A549 (cell line): ENCODE measurements around the gene CDCP1.

ENCODE experiments used
- BHLHE40 ChIP-seq: IDR thresholded peaks from 2 replicates; pipeline ENCODE4 v1.6.1; 2012; ENCODE audit warnings: low read depth, low read length, inconsistent platforms
- CTCF ChIP-seq: fragments of >200 bp; sonication (Bioruptor Twin); formaldehyde crosslinking; IDR thresholded peaks from 3 replicates; pipeline ENCODE4 v1.5.1; 2016
- E2F6 ChIP-seq: IDR thresholded peaks from 2 replicates; pipeline ENCODE4 v1.6.1; 2012; ENCODE audit warnings: low read depth, borderline replicate concordance
- HDAC2 ChIP-seq: fragments of 200-600 bp; sonication (generic); IDR thresholded peaks from 2 replicates; pipeline ENCODE4 v1.6.1; 2016
- HEYL ChIP-seq: fragments of 250-450 bp; sonication (Bioruptor Pico); IDR thresholded peaks from 2 replicates; pipeline ENCODE4 v1.8.0; 2021; ENCODE audit warnings: mild to moderate bottlenecking, moderate library complexity
- JUN ChIP-seq, 2 experiments: fragments of >200 bp; sonication (Bioruptor Twin); formaldehyde crosslinking; IDR thresholded peaks; 2 replicates in 1 of 2; 3 replicates in 1 of 2; pipeline ENCODE4 v1.6.1; 2016 to 2017
- MAZ ChIP-seq: fragments of 150-350 bp; IDR thresholded peaks from 2 replicates; pipeline ENCODE4 v1.6.1; 2014; ENCODE audit warnings: antibody characterized with exemption, low read depth, low read length, borderline replicate concordance
- MYC ChIP-seq: IDR thresholded peaks from 2 replicates; pipeline ENCODE4 v1.6.1; 2012; ENCODE audit warnings: mild to moderate bottlenecking, inconsistent platforms, low read length, improper control_type of control experiment, borderline replicate concordance
- POLR2A ChIP-seq: IDR thresholded peaks from 2 replicates; pipeline ENCODE4 v1.6.1; 2012; ENCODE audit warnings: mild to moderate bottlenecking, low read length
- RAD21 ChIP-seq, 2 experiments: fragments of >200 bp in 1 of 2; sonication (Bioruptor Twin) in 1 of 2; formaldehyde crosslinking in 1 of 2; IDR thresholded peaks in 1 of 2; conservative IDR thresholded peaks in 1 of 2; 2 replicates in 1 of 2; 3 replicates in 1 of 2; pipeline ENCODE4 v1.6.1; 2012 to 2018; ENCODE audit warnings: inconsistent platforms in 1 of 2
- RARB ChIP-seq: fragments of 250-450 bp; sonication (Bioruptor Pico); IDR thresholded peaks from 2 replicates; pipeline ENCODE4 v1.8.0; 2021; ENCODE audit warnings: mild to moderate bottlenecking, moderate library complexity
- USF2 ChIP-seq: fragments of 450-650 bp; IDR thresholded peaks from 2 replicates; pipeline ENCODE4 v1.6.1; 2014; ENCODE audit warnings: antibody characterized with exemption

DNA sequence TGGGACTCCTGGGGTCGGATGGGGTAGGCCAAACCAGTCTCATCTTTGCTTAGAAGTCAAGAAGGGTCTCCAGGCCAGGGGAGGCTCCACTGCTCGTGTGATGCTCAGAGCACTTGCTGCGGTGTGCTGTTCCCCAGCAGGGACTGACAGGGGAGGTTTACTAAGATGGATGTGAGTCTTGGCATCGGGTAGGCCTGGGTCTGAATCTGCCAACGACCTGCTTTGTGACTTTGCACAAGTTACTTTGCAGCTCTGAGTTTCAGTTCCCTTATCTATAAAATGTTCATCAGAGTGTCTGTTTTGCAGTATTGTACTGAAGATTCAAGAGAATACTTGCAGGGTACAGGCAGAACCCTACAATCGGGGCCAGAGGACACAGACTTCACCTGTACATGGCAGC is 17.3 kb upstream of the CDCP1 start:
- TF ChIP-seq JUN (IDR thresholded peaks at IDR 0.05) (no peak), E2F6 (no peak), BHLHE40 (no peak), RAD21 (conservative IDR thresholded peaks at IDR 0.05 in 1 of 2, IDR thresholded peaks at IDR 0.05 in 1 of 2) (no peak), USF2 (no peak), CTCF (no peak), HEYL (CRISPR knock-in tag) (no peak), HDAC2 (no peak), POLR2A (no peak), RARB (CRISPR knock-in tag) (no peak), MAZ (no peak), MYC (no peak)
